Activated CD8-positive, alpha-beta T cell treated with anti-CD3 and anti-CD28 coated beads for 36 hours (primary cell): Measurements from ENCODE around the gene CIAO1. TPM values are rescaled to one million over a fixed set of nuclear protein-coding genes. Genes with fewer than 3 reads are reported as not detected.
A peak's percentile ranks its signal among the peaks of the same experiment; 100 is the strongest.

Experiments
- ATAC-seq: fragments of 200-7000 bp; cut with Tn5 transposase; one replicate; pipeline ENCODE4 v1.10.0; 2021; ENCODE audit warnings: mild to moderate bottlenecking, moderate library complexity
- CTCF ChIA-PET: fragments of 350-600 bp; sonication (Branson Sonifier 250); formaldehyde crosslinking; loops from one replicate; lab custom pipeline; 2021; ENCODE audit warnings: antibody characterized with exemption; lab: Charles Lee
- POLR2A ChIA-PET: fragments of 350-600 bp; sonication (Branson Sonifier 250); formaldehyde crosslinking; loops from one replicate; lab custom pipeline; 2021; ENCODE audit warnings: antibody characterized with exemption; lab: Charles Lee
- DNase-seq: peaks from one replicate; pipeline ENCODE4 v3.0.0-alpha.2; 2020
- H3K27ac Mint-ChIP-seq: one replicate; pipeline ENCODE4 v1.8.0; 2021; ENCODE audit warnings: mild to moderate bottlenecking, mixed read lengths
- H3K27me3 Mint-ChIP-seq: one replicate; pipeline ENCODE4 v1.8.0; 2021; ENCODE audit warnings: mixed read lengths
- H3K36me3 Mint-ChIP-seq: one replicate; pipeline ENCODE4 v1.8.0; 2021; ENCODE audit warnings: low read depth, mixed read lengths
- H3K4me1 Mint-ChIP-seq: one replicate; pipeline ENCODE4 v1.8.0; 2021; ENCODE audit warnings: low read depth, mixed read lengths
- H3K4me3 Mint-ChIP-seq: one replicate; pipeline ENCODE4 v1.8.0; 2021; ENCODE audit warnings: mild to moderate bottlenecking, moderate library complexity, mixed read lengths
- H3K9me3 Mint-ChIP-seq: one replicate; pipeline ENCODE4 v1.8.0; 2021; ENCODE audit warnings: mixed read lengths
- intact Hi-C: fragments of 100-400 bp; cut with micrococcal nuclease; formaldehyde crosslinking; loops from one replicate; pipeline ENCODE4 v1.10.0; 2022
- total RNA-seq, 2 experiments: library from RNA; stranded (reverse); gene quantifications; one replicate each; pipeline ENCODE4 v1.2.3, GENCODE V29; 2021
- TF ChIP-seq, protein P1 (sequence below): fragments of 200-600 bp; IDR thresholded peaks from one replicate; pipeline ENCODE4 v1.8.0; 2022; ENCODE audit warnings: antibody characterized with exemption, mild to moderate bottlenecking

Gene CIAO1
- total RNA-seq, 2 experiments from 2014 or later = 72.1 to 72.3 TPM

DNA sequence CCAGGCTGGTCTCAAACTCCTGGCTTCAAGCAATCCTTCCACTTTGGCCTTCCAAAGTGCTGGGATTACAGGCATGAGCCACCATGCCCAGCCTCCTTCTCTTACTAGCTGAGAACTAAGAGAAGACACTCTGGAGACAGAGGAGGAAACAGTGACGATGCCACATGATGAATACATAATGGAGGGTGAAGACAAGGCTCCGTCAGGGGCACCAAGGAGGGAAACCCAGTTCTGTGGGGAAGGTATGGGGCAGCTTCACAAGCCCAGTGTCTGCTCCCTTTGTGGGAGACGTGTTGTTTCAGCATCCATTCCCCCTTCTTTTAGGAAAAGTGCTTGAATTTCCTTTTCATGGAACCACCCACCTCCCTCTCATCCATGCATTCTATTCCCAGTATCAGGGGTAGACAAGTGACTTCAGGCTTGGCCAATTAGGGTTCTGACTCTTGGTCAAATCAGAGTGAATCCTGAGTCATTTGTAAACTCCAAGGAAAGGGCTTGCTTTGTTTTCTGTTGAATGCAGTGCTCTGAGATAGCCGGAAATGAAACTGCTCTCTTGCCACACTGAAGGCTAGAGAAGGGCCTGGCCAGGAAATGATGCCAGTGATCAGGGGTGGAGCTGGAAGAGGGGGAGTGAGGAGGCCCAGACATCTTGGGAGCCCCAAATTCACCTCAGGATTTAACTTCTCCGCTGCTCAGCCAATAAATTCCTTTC, 24.0 kb upstream of the CIAO1 start:
- ATAC-seq = peak; percentile 97
- intact Hi-C loops = no loop called here
- ChIA-PET CTCF (interaction anchor here (1.1 to 2.7 kb wide), 7 partner anchors 8 to 249 kb away, joined by 3 to 13 read pairs (median 4); no protein-coding TSS in a partner anchor), POLR2A (interaction anchor here (0.5 to 1.8 kb wide), 10 partner anchors 10 to 360 kb away, joined by 3 to 6 read pairs (median 4); partner anchors contain the start of gene STARD7)
- Mint-ChIP-seq H3K27ac (peak overlapping the region; percentile 95), H3K36me3 (peaks cover 7% of the 10 kb centered on the region), H3K27me3 (no peaks in the 10 kb centered on the region), H3K9me3 (no peaks in the 10 kb centered on the region), H3K4me3 (peak overlapping the region; percentile 50), H3K4me1 (peaks cover 42% of the 10 kb centered on the region)
- TF ChIP-seq, protein P1, sequence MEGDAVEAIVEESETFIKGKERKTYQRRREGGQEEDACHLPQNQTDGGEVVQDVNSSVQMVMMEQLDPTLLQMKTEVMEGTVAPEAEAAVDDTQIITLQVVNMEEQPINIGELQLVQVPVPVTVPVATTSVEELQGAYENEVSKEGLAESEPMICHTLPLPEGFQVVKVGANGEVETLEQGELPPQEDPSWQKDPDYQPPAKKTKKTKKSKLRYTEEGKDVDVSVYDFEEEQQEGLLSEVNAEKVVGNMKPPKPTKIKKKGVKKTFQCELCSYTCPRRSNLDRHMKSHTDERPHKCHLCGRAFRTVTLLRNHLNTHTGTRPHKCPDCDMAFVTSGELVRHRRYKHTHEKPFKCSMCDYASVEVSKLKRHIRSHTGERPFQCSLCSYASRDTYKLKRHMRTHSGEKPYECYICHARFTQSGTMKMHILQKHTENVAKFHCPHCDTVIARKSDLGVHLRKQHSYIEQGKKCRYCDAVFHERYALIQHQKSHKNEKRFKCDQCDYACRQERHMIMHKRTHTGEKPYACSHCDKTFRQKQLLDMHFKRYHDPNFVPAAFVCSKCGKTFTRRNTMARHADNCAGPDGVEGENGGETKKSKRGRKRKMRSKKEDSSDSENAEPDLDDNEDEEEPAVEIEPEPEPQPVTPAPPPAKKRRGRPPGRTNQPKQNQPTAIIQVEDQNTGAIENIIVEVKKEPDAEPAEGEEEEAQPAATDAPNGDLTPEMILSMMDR = no peak
- peak; percentile 79 for DNase-seq

DNA sequence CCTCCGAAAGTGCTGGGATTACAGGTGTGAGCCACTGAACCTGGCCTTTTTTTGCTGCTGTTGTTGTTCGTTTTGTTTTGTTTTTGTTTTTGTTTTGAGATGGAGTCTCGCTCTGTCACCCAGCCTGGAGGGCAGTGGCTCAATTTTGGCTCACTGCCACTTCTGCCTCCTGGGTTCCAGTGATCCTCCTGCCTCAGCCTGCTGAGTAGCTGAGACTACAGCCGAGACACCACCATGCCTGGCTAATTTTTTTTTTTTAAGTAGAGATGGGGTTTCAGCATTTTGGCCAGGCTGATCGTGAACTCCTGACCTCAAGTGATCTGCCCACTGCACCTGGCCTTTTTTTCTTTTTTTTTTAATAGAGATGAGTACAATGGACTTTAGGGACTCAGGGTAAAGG, 22.2 kb upstream of the CIAO1 start:
- ATAC-seq (no peak), DNase-seq (no peak)
- Mint-ChIP-seq H3K27me3 (no peaks in the 10 kb centered on the region), H3K27ac (no peak overlapping the region), H3K4me1 (peaks cover 43% of the 10 kb centered on the region), H3K36me3 (peaks cover 7% of the 10 kb centered on the region), H3K4me3 (no peak overlapping the region), H3K9me3 (no peaks in the 10 kb centered on the region)
- intact Hi-C loops = no loop called here
- TF ChIP-seq, protein P1 = no peak
- ChIA-PET CTCF (interaction anchor here (1.1 to 2.7 kb wide), 2 partner anchors 10 to 69 kb away, joined by 3 to 13 read pairs; no protein-coding TSS in a partner anchor), POLR2A (interaction anchor here (0.6 to 0.7 kb wide), 3 partner anchors 14 to 106 kb away, joined by 3 to 4 read pairs (median 3); no protein-coding TSS in a partner anchor)

DNA sequence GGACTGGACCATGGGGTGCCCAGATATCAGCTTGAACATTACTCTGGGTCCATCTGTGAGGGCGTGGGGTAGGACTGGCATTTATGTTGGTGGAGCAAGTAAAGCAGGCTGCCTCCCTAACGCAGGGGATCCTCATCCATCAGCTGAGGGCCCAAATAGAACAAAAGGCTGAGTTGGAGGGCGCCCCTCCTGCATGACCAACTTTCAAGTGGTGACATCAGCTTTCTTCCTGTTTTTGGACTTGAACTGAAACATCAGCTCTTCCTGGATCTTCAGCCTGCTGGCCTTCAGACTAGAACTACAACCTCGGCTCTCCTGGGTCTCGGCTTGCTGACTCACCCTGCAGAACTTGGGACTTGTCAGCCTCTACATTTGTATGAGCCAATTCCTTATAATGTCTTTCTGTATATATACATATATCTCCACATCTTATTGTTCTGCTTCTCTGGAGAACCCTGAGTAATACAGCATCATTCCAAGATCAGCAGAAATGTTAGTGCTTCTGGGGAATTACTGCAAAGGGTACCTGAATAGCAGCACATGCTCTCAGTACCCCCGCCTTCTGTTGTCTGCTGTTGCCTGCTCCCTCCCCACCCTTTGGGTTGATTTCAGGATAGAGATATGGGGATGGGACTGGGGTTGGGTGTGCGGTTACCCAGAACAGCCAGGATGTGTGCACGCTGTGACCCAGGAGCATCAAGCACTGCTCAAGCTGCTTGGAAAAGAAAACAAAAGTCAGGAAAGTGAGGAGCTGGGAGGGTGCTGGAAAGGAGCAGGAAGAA, 20.2 kb upstream of the CIAO1 start:
- peak; percentile 26 for DNase-seq
- Mint-ChIP-seq H3K36me3 (peaks cover 7% of the 10 kb centered on the region), H3K9me3 (no peaks in the 10 kb centered on the region), H3K27me3 (no peaks in the 10 kb centered on the region), H3K27ac (peak overlapping the region; percentile 72), H3K4me3 (no peak overlapping the region), H3K4me1 (peaks cover 40% of the 10 kb centered on the region)
- no peak for ATAC-seq
- intact Hi-C loops = no loop called here
- POLR2A ChIA-PET = interaction anchor here (0.9 kb wide), 1 partner anchor 14 kb away, joined by 3 read pairs; no protein-coding TSS in a partner anchor
- TF ChIP-seq, protein P1 = no peak
- CTCF ChIA-PET = interaction anchor here (0.9 to 2.2 kb wide), 5 partner anchors 12 to 128 kb away, joined by 3 to 8 read pairs (median 4); no protein-coding TSS in a partner anchor

DNA sequence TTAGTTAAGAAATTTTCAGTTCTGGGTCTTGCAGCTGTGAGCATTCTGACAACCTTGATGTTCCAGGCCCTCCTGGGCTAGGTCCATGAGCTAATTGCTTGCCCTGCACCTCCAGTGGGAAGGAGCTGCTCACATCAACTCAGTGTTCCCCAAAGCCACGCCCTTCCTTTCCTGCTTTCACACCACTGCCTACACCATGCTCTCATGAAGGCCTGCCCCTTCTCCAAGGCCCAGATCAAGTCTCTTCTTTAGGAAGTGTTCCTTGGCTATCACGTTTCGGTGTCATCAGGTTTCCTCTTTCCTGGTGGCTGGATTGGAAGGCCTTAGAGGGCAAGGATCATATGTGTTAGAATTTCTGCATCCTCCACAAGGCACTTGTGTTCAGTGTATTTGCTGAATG, 19.0 kb upstream of the CIAO1 start:
- Mint-ChIP-seq H3K4me1 (peaks cover 32% of the 10 kb centered on the region), H3K27me3 (no peaks in the 10 kb centered on the region), H3K27ac (peak overlapping the region; percentile 34), H3K9me3 (no peaks in the 10 kb centered on the region), H3K36me3 (peaks cover 7% of the 10 kb centered on the region), H3K4me3 (no peak overlapping the region)
- TF ChIP-seq, protein P1 = no peak
- DNase-seq (no peak), ATAC-seq (no peak)
- ChIA-PET POLR2A (interaction anchor here (0.8 kb wide), 1 partner anchor 18 kb away, joined by 3 read pairs; no protein-coding TSS in a partner anchor), CTCF (interaction anchor here (0.9 to 2.2 kb wide), 2 partner anchors 18 to 130 kb away, joined by 3 to 8 read pairs; no protein-coding TSS in a partner anchor)
- intact Hi-C loops = no loop called here
